Measurements from ENCODE around the gene CERS1. TPM values are rescaled to one million over a fixed set of nuclear protein-coding genes. Genes with fewer than 3 reads are reported as not detected.
A peak's percentile ranks its signal among the peaks of the same experiment; 100 is the strongest.

Gene CERS1
- total and polyA plus RNA-seq, 5 donors from 2014 or later: not detected

- Histone ChIP-seq H3K9me3 (ENCODE audit: control insufficient read depth in 2 of 2, low read length in 2 of 2) (no peaks in the 10 kb centered on the region), H3K36me3 (ENCODE audit: control insufficient read depth, insufficient read depth, low read length) (no peaks in the 10 kb centered on the region), H3K4me3 (ENCODE audit: low read depth, low read length) (no peak overlapping the region), H3K27me3 (ENCODE audit: control insufficient read depth, insufficient read depth, low read length) (no peaks in the 10 kb centered on the region), H3K4me1 (ENCODE audit: control insufficient read depth, insufficient read depth, low read length, poor library complexity, severe bottlenecking) (no peaks in the 10 kb centered on the region), H3K27ac (ENCODE audit: insufficient read depth, low read length, poor library complexity, severe bottlenecking) (no peak overlapping the region)
- no peak for ATAC-seq (ENCODE audit: low read depth in 2 of 2)
- peak overlapping the region in 1 of 3 donors; percentile 69 for H3K27ac Mint-ChIP-seq
- H3K27me3 Mint-ChIP-seq: no peaks in the 10 kb centered on the region
- H3K4me3 Mint-ChIP-seq: no peak overlapping the region
- DNase-seq: no peak
- H3K9me3 Mint-ChIP-seq: no peaks in the 10 kb centered on the region
- H3K4me1 Mint-ChIP-seq: no peaks in the 10 kb centered on the region
- H3K36me3 Mint-ChIP-seq: peaks cover 3% of the 10 kb centered on the region
These were observed 16.9 kb downstream of the CERS1 start for GRCh38 chr19:18878858-18879578.

GRCh38 chr19:18878058-18878797 lies 17.7 kb downstream of the CERS1 start:
- Mint-ChIP-seq H3K27me3 (peaks cover 5% of the 10 kb centered on the region), H3K36me3 (peaks cover 3% of the 10 kb centered on the region), H3K4me1 (no peaks in the 10 kb centered on the region), H3K27ac (peak overlapping the region in 1 of 3 donors; percentile 38), H3K9me3 (no peaks in the 10 kb centered on the region), H3K4me3 (no peak overlapping the region)
- Histone ChIP-seq H3K4me1 (ENCODE audit: control insufficient read depth, insufficient read depth, low read length, poor library complexity, severe bottlenecking) (no peaks in the 10 kb centered on the region), H3K27ac (ENCODE audit: insufficient read depth, low read length, poor library complexity, severe bottlenecking) (no peak overlapping the region), H3K36me3 (ENCODE audit: control insufficient read depth, insufficient read depth, low read length) (no peaks in the 10 kb centered on the region), H3K4me3 (ENCODE audit: low read depth, low read length) (no peak overlapping the region), H3K9me3 (ENCODE audit: control insufficient read depth in 2 of 2, low read length in 2 of 2) (no peaks in the 10 kb centered on the region), H3K27me3 (ENCODE audit: control insufficient read depth, insufficient read depth, low read length) (no peaks in the 10 kb centered on the region)
- ATAC-seq (ENCODE audit: low read depth in 2 of 2) (no peak), DNase-seq (no peak)

- Histone ChIP-seq H3K4me1 (ENCODE audit: control insufficient read depth, insufficient read depth, low read length, poor library complexity, severe bottlenecking) (no peaks in the 10 kb centered on the region), H3K36me3 (ENCODE audit: control insufficient read depth, insufficient read depth, low read length) (no peaks in the 10 kb centered on the region), H3K9me3 (ENCODE audit: control insufficient read depth in 2 of 2, low read length in 2 of 2) (no peaks in the 10 kb centered on the region), H3K27ac (ENCODE audit: insufficient read depth, low read length, poor library complexity, severe bottlenecking) (no peak overlapping the region), H3K4me3 (ENCODE audit: low read depth, low read length) (no peak overlapping the region), H3K27me3 (ENCODE audit: control insufficient read depth, insufficient read depth, low read length) (no peaks in the 10 kb centered on the region)
- Mint-ChIP-seq H3K9me3 (no peaks in the 10 kb centered on the region), H3K27me3 (peaks cover 8% of the 10 kb centered on the region), H3K4me3 (no peak overlapping the region), H3K27ac (no peak overlapping the region), H3K4me1 (peaks cover 0 to 2% (median under 1%) of the 10 kb centered on the region in 4 donors), H3K36me3 (peaks cover 3% of the 10 kb centered on the region)
- ATAC-seq (ENCODE audit: low read depth in 2 of 2) (no peak), DNase-seq (no peak)
These were observed 19.1 kb downstream of the CERS1 start for GRCh38 chr19:18876865-18877264.

GRCh38 chr19:18875726-18876125 lies 20.2 kb downstream of the CERS1 start:
- no peaks in the 10 kb centered on the region for H3K27me3 ChIP-seq (ENCODE audit: control insufficient read depth, insufficient read depth, low read length)
- ATAC-seq (ENCODE audit: low read depth in 2 of 2) (no peak), DNase-seq (no peak)
- no peaks in the 10 kb centered on the region for H3K4me1 ChIP-seq (ENCODE audit: control insufficient read depth, insufficient read depth, low read length, poor library complexity, severe bottlenecking)
- no peak overlapping the region for H3K4me3 ChIP-seq (ENCODE audit: low read depth, low read length)
- Mint-ChIP-seq H3K27me3 (peaks cover 19% of the 10 kb centered on the region), H3K4me1 (peaks cover 4 to 13% (median 7%) of the 10 kb centered on the region in 4 donors), H3K36me3 (peaks cover 3% of the 10 kb centered on the region), H3K27ac (no peak overlapping the region), H3K4me3 (no peak overlapping the region), H3K9me3 (no peaks in the 10 kb centered on the region)
- no peaks in the 10 kb centered on the region for H3K36me3 ChIP-seq (ENCODE audit: control insufficient read depth, insufficient read depth, low read length)
- no peak overlapping the region for H3K27ac ChIP-seq (ENCODE audit: insufficient read depth, low read length, poor library complexity, severe bottlenecking)
- H3K9me3 ChIP-seq (ENCODE audit: control insufficient read depth in 2 of 2, low read length in 2 of 2): no peaks in the 10 kb centered on the region

- ATAC-seq (ENCODE audit: low read depth in 2 of 2) (no peak), DNase-seq (no peak)
- Histone ChIP-seq H3K4me1 (ENCODE audit: control insufficient read depth, insufficient read depth, low read length, poor library complexity, severe bottlenecking) (peaks cover 9% of the 10 kb centered on the region), H3K9me3 (ENCODE audit: control insufficient read depth in 2 of 2, low read length in 2 of 2) (no peaks in the 10 kb centered on the region), H3K27ac (ENCODE audit: insufficient read depth, low read length, poor library complexity, severe bottlenecking) (no peak overlapping the region), H3K36me3 (ENCODE audit: control insufficient read depth, insufficient read depth, low read length) (peaks cover 15% of the 10 kb centered on the region), H3K27me3 (ENCODE audit: control insufficient read depth, insufficient read depth, low read length) (no peaks in the 10 kb centered on the region), H3K4me3 (ENCODE audit: low read depth, low read length) (no peak overlapping the region)
- Mint-ChIP-seq H3K27ac (peak overlapping the region in 1 of 3 donors; percentile 57), H3K9me3 (no peaks in the 10 kb centered on the region), H3K4me3 (no peak overlapping the region), H3K36me3 (peaks cover 3% of the 10 kb centered on the region), H3K27me3 (peaks cover 25% of the 10 kb centered on the region), H3K4me1 (peaks cover 4 to 17% (median 9%) of the 10 kb centered on the region in 4 donors)
These were observed 24.4 kb downstream of the CERS1 start for GRCh38 chr19:18871543-18871942.

DNA sequence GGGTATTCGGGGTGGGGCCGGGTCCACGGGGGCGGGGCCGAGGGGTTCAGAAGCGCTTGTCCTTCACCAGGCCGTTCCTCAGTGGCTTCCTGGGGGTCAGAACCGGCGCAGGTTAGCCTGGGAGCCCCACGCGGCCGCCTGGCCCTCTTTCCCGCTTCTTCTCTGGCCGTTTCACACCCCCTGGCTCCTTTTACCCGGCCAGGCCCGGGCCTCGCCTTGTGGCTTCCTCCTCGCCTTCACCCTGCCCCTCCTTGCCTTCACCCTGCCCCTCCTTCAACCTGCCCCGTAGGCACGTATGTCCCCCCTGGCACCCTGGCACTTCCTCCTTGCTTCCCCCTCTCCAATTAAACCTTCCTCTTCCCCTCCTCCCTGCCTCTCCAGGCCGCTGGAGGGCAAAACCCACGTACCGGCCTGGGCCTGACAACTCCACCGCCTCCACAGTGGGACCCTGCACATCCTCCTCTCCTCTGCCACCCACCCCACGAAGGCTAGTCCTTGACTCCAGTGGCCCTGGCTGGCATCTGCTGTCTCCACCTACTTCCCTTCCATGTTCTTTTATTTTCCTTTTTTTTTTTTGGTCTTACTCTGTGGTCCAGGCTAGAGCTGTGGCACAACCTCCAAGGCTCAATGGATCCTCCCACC lies 25.3 kb downstream of the CERS1 start:
- H3K4me1 Mint-ChIP-seq: peaks cover 4 to 17% (median 9%) of the 10 kb centered on the region in 4 donors
- H3K4me1 ChIP-seq (ENCODE audit: control insufficient read depth, insufficient read depth, low read length, poor library complexity, severe bottlenecking): peaks cover 9% of the 10 kb centered on the region
- H3K4me3 Mint-ChIP-seq: peak overlapping the region in 1 of 4 donors; percentile 56
- H3K9me3 ChIP-seq (ENCODE audit: control insufficient read depth in 2 of 2, low read length in 2 of 2): no peaks in the 10 kb centered on the region
- no peak overlapping the region for H3K4me3 ChIP-seq (ENCODE audit: low read depth, low read length)
- no peak for DNase-seq
- H3K36me3 ChIP-seq (ENCODE audit: control insufficient read depth, insufficient read depth, low read length): peaks cover 21% of the 10 kb centered on the region
- no peaks in the 10 kb centered on the region for H3K27me3 ChIP-seq (ENCODE audit: control insufficient read depth, insufficient read depth, low read length)
- no peaks in the 10 kb centered on the region for H3K9me3 Mint-ChIP-seq
- peaks cover 3% of the 10 kb centered on the region for H3K36me3 Mint-ChIP-seq
- peak overlapping the region in 1 of 3 donors; percentile 97 for H3K27ac Mint-ChIP-seq
- peaks cover 25% of the 10 kb centered on the region for H3K27me3 Mint-ChIP-seq
- ATAC-seq (ENCODE audit: low read depth in 2 of 2): no peak
- no peak overlapping the region for H3K27ac ChIP-seq (ENCODE audit: insufficient read depth, low read length, poor library complexity, severe bottlenecking)

DNA sequence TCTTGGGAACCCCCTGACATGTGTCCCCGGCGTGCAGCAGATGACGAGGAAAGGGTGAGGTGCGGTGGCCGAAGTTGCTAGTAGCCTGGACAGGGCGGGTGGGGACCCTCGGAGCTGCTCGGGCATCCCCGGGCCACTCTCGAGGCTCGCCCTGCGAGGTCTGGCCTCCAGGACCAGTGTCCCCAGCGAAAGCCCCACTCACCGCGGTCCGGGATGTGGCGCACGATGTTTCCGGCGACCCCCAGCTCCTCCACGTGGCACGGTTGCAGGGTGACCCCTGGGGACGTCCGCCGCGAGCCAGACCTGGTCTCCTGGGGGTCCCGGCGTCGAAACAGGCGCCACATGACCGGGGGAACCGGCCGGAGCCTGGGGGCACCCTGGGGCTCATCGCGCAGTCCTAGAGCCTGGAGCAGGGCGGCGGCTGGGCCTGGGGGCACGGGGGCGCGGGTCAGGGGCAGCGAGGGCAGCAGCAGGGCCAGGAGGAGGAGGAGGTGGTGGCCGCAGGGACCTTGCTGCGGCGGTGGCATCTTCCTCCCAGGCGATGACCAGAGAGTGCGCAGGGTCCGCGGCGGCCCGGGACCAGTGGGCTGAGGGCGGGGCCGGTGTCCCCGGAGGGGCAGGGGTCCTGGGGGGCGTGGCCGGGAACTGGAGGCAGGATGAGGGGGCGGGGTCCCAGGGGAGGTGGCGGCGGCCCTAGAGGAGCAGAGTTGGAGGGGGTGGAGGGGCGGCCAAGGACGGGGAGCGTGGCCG lies 26.0 kb downstream of the CERS1 start:
- H3K4me3 ChIP-seq (ENCODE audit: low read depth, low read length): no peak overlapping the region
- H3K9me3 ChIP-seq (ENCODE audit: control insufficient read depth in 2 of 2, low read length in 2 of 2): no peaks in the 10 kb centered on the region
- H3K27me3 ChIP-seq (ENCODE audit: control insufficient read depth, insufficient read depth, low read length): no peaks in the 10 kb centered on the region
- no peak overlapping the region for H3K27ac Mint-ChIP-seq
- peaks cover 3% of the 10 kb centered on the region for H3K36me3 Mint-ChIP-seq
- peaks cover 4 to 17% (median 9%) of the 10 kb centered on the region in 4 donors for H3K4me1 Mint-ChIP-seq
- no peak for ATAC-seq (ENCODE audit: low read depth in 2 of 2)
- H3K4me3 Mint-ChIP-seq: no peak overlapping the region
- DNase-seq: no peak
- no peak overlapping the region for H3K27ac ChIP-seq (ENCODE audit: insufficient read depth, low read length, poor library complexity, severe bottlenecking)
- peaks cover 25% of the 10 kb centered on the region for H3K27me3 Mint-ChIP-seq
- peaks cover 27% of the 10 kb centered on the region for H3K36me3 ChIP-seq (ENCODE audit: control insufficient read depth, insufficient read depth, low read length)
- no peaks in the 10 kb centered on the region for H3K9me3 Mint-ChIP-seq
- H3K4me1 ChIP-seq (ENCODE audit: control insufficient read depth, insufficient read depth, low read length, poor library complexity, severe bottlenecking): peaks cover 9% of the 10 kb centered on the region
